Fibroblast of pulmonary artery (primary cell): ENCODE measurements around the gene ABCD1.
A peak's percentile ranks its signal among the peaks of the same experiment; 100 is the strongest.

Experiments used
- DNase-seq: peaks from one replicate; pipeline ENCODE4 v3.0.0-alpha.2; 2010; ENCODE audit warnings: low read depth
- H3K4me3 ChIP-seq: replicated peaks from 2 replicates; pipeline ENCODE4 v1.5.1; 2011; ENCODE audit warnings: low read depth, mild to moderate bottlenecking, control low read depth, low read length, moderate library complexity
- TF ChIP-seq, protein P1 (sequence below): IDR thresholded peaks from 2 replicates; pipeline ENCODE4 v1.5.1; 2011; ENCODE audit warnings: mild to moderate bottlenecking, control low read depth, low read length, inconsistent platforms; ENCODE audit errors: missing control alignments

The ABCD1 gene

DNA sequence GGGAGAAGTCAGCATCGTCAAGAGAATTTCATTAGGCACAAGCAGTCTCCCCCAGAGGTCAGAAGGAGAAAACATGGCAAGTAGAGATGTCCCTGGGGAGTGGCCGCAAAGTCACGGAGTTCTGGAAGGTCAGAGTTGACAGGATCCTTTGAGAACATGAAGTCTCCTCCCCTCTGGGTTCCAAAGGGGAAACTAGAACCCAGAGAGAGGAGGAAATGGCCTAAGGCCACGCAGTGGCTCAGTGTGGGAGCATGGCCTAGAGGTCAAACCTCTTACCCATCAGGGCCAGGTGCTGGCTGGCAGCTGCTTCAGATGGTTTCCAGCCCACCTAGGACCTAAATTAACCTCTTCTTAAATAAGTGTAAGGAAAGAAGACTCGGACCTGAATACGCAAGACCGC is 68.6 kb downstream of the ABCD1 start:
- no peak for DNase-seq
- peak overlapping the region; percentile 77 for H3K4me3 ChIP-seq
- TF ChIP-seq, protein P1, sequence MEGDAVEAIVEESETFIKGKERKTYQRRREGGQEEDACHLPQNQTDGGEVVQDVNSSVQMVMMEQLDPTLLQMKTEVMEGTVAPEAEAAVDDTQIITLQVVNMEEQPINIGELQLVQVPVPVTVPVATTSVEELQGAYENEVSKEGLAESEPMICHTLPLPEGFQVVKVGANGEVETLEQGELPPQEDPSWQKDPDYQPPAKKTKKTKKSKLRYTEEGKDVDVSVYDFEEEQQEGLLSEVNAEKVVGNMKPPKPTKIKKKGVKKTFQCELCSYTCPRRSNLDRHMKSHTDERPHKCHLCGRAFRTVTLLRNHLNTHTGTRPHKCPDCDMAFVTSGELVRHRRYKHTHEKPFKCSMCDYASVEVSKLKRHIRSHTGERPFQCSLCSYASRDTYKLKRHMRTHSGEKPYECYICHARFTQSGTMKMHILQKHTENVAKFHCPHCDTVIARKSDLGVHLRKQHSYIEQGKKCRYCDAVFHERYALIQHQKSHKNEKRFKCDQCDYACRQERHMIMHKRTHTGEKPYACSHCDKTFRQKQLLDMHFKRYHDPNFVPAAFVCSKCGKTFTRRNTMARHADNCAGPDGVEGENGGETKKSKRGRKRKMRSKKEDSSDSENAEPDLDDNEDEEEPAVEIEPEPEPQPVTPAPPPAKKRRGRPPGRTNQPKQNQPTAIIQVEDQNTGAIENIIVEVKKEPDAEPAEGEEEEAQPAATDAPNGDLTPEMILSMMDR: no peak
